T-helper 17 cell (primary cell): ENCODE measurements around the gene CD7. TPM values are rescaled to one million over a fixed set of nuclear protein-coding genes. Genes with fewer than 3 reads are reported as not detected.
"Not testable (repeated sequence)": the region's sequence is repeated elsewhere in the genome, so short reads cannot be mapped to it uniquely, and the experiment has no call there.

Experiments used
- ATAC-seq: fragments of 150-1000 bp; cut with Tn5 transposase; 2 replicates; pipeline ENCODE4 v1.10.0; 2021; ENCODE audit warnings: mild to moderate bottlenecking, moderate library complexity
- DNase-seq, 3 donors: peaks; one replicate each; pipeline versions ENCODE4 v3.0.0 to v3.0.0-alpha.2; 2020 to 2021
- H3K9me3 ChIP-seq: one replicate; pipeline ENCODE4 v1.7.0; 2013; ENCODE audit warnings: low read length, mild to moderate bottlenecking; ENCODE audit not compliant: control insufficient read depth, poor library complexity, severe bottlenecking
- H3K27ac Mint-ChIP-seq: one replicate; pipeline ENCODE4 v1.8.0; 2022; ENCODE audit warnings: mild to moderate bottlenecking, moderate library complexity, mixed read lengths
- H3K27me3 Mint-ChIP-seq: one replicate; pipeline ENCODE4 v1.8.0; 2022; ENCODE audit warnings: mixed read lengths
- H3K36me3 Mint-ChIP-seq: one replicate; pipeline ENCODE4 v1.8.0; 2022; ENCODE audit warnings: low read depth, mixed read lengths
- H3K4me1 Mint-ChIP-seq: one replicate; pipeline ENCODE4 v1.8.0; 2022; ENCODE audit warnings: mild to moderate bottlenecking, mixed read lengths
- H3K4me3 Mint-ChIP-seq: one replicate; pipeline ENCODE4 v1.8.0; 2022; ENCODE audit warnings: mild to moderate bottlenecking, moderate library complexity, mixed read lengths
- total RNA-seq, 4 donors: library from RNA in 2 of 4; stranded (reverse) in 2 of 4; gene quantifications; one replicate each; pipeline ENCODE4 v1.2.3 and lab custom pipeline; 2022 to 2026

Gene CD7
- total RNA-seq, 2 donors from 2014 or later = 119 to 122 TPM

- Mint-ChIP-seq H3K4me3 (no peak overlapping the region), H3K27me3 (peaks cover 20% of the 10 kb centered on the region), H3K27ac (no peak overlapping the region), H3K4me1 (peaks cover 4% of the 10 kb centered on the region), H3K36me3 (no peaks in the 10 kb centered on the region)
- DNase-seq = peak; percentile 65 to 71 (median 66)
- no peaks in the 10 kb centered on the region for H3K9me3 ChIP-seq
- peak; percentile 90 for ATAC-seq
Measured at GRCh38 chr17:82351713-82352488, 34.5 kb upstream of the CD7 start.

- Mint-ChIP-seq H3K27ac (no peak overlapping the region), H3K4me3 (no peak overlapping the region), H3K36me3 (no peaks in the 10 kb centered on the region), H3K4me1 (peaks cover 6% of the 10 kb centered on the region), H3K27me3 (peaks cover 20% of the 10 kb centered on the region)
- ATAC-seq (no peak), DNase-seq (no peak)
- H3K9me3 ChIP-seq = no peaks in the 10 kb centered on the region
Measured at GRCh38 chr17:82351254-82351712, 33.9 kb upstream of the CD7 start.

- DNase-seq (no peak), ATAC-seq (no peak)
- peaks cover 20% of the 10 kb centered on the region for H3K27me3 Mint-ChIP-seq
- peak overlapping the region; percentile 37 for H3K27ac Mint-ChIP-seq
- H3K36me3 Mint-ChIP-seq = no peaks in the 10 kb centered on the region
- no peak overlapping the region for H3K4me3 Mint-ChIP-seq
- peaks cover 7% of the 10 kb centered on the region for H3K4me1 Mint-ChIP-seq
- no peaks in the 10 kb centered on the region for H3K9me3 ChIP-seq
Measured at GRCh38 chr17:82350182-82351030, 33.0 kb upstream of the CD7 start.

DNA sequence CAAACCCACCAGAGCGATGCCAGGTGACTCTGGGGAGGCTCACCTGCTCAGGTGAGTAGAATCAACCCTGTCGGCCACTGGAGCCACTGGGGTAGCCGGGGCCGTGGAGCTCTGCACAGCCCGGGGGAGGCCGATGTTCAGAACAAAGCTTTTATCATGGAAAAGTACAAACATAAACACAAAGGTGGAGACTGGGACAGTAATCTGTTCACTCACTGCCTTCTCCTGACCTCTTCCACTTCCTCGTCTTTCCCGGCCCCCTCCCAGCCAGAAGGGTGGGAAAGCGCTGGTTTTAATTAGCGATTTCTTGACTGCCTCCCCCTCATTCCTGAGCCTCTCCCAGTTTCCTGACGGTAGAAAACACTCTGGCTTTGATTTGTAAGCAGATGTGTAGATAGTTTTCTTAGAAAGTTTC is 31.9 kb upstream of the CD7 start:
- Mint-ChIP-seq H3K27me3 (peaks cover 20% of the 10 kb centered on the region), H3K27ac (no peak overlapping the region), H3K4me1 (peaks cover 7% of the 10 kb centered on the region), H3K36me3 (no peaks in the 10 kb centered on the region), H3K4me3 (no peak overlapping the region)
- DNase-seq = no peak
- no peaks in the 10 kb centered on the region for H3K9me3 ChIP-seq
- ATAC-seq = no peak

GRCh38 chr17:82348866-82349265 is 31.5 kb upstream of the CD7 start:
- no peaks in the 10 kb centered on the region for H3K9me3 ChIP-seq
- Mint-ChIP-seq H3K4me3 (no peak overlapping the region), H3K4me1 (peaks cover 7% of the 10 kb centered on the region), H3K27ac (no peak overlapping the region), H3K36me3 (no peaks in the 10 kb centered on the region), H3K27me3 (peaks cover 20% of the 10 kb centered on the region)
- ATAC-seq = no peak
- DNase-seq = no peak

GRCh38 chr17:82348434-82348833 is 31.0 kb upstream of the CD7 start:
- Mint-ChIP-seq H3K36me3 (no peaks in the 10 kb centered on the region), H3K4me3 (no peak overlapping the region), H3K27me3 (peaks cover 20% of the 10 kb centered on the region), H3K4me1 (peaks cover 7% of the 10 kb centered on the region), H3K27ac (no peak overlapping the region)
- no peak for DNase-seq
- ATAC-seq = no peak
- no peaks in the 10 kb centered on the region for H3K9me3 ChIP-seq

- H3K9me3 ChIP-seq, H3K27ac Mint-ChIP-seq, H3K36me3 Mint-ChIP-seq, DNase-seq, H3K4me3 Mint-ChIP-seq, H3K4me1 Mint-ChIP-seq, ATAC-seq: not testable (repeated sequence)
- peaks cover 20% of the 10 kb centered on the region for H3K27me3 Mint-ChIP-seq
Measured at GRCh38 chr17:82347994-82348393, 30.6 kb upstream of the CD7 start.

- Mint-ChIP-seq H3K36me3 (no peaks in the 10 kb centered on the region), H3K4me3 (no peak overlapping the region), H3K27ac (no peak overlapping the region), H3K4me1 (peaks cover 3% of the 10 kb centered on the region), H3K27me3 (peaks cover 17% of the 10 kb centered on the region)
- ATAC-seq = no peak
- DNase-seq = no peak
- no peaks in the 10 kb centered on the region for H3K9me3 ChIP-seq
Measured at GRCh38 chr17:82346342-82347300, 29.2 kb upstream of the CD7 start.

DNA sequence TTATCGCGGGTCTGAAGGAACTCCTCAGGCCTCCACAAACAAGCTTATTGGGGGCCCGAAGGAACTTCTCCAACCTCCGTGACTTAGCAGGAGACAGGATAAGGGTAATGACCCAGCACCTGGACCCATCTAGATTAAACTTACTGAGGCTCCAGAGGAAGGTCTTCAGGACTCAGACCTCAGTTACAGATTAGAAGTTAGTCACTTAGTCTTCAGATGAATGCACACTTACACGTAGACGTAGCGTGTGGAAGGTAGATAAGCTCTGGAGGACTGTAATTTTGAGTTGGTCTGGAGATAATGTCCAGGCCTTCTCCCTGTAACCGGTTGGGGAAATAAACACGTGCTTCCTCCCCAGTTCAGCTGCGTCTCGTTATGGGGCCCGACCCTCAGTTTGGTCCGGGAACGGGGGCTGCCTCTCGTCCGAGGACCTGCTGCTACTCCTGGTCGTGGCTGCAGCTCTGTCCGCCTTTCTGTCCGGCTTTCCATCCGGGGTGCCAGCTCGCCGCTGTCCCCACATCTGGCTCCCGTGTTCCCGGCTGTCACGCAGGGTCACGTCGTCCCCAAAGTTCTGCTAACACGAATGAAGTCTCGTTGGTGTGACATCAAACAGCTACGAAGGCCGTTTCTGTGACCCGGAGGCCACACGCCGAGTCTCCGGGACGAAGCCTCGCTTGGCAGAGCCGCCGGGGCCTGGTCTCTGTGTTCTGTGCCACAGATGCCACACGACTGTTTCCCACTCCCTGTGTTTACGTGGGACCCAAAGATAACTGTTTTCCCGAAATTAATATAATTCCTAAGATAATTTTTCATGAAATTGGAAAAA is 28.0 kb upstream of the CD7 start:
- H3K27me3 Mint-ChIP-seq = peaks cover 12% of the 10 kb centered on the region

DNA sequence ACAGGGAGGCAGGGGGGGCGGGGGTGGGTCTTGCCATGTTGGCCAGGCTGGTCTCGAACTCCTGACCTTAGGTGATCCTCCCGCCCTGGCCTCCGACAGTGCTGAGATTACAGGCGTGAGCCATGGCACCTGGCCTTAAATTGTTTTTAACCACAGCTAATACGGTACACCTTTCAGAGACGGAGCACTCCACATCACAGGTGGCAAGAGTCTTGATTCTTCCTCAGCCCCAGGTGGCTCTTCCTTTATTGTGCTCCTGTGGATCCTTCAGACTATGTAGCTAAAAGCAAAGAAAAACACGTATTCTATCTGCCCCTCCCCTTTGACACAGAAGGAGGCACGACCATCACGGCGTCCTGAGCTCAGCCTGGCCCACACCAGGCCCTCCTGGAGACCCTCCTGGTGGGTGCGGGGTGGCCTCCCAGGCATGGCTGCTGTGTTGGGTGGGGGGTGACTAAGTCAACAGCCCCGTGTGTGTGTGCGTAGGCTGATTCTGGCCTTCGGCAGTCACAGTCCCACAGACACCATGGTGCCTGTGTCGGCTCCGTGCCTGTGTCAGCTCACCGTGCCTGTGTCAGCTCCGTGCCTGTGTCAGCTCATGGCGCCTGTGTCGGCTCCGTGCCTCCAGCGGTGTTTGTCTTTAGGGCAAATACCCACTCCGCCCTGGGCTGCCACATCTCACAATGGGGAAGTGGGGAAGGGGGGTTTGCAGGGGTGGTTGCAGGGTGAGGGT is 26.9 kb upstream of the CD7 start:
- Mint-ChIP-seq H3K4me3 (no peak overlapping the region), H3K27ac (no peak overlapping the region), H3K27me3 (peaks cover 8% of the 10 kb centered on the region), H3K4me1 (peaks cover 3% of the 10 kb centered on the region), H3K36me3 (no peaks in the 10 kb centered on the region)
- H3K9me3 ChIP-seq = no peaks in the 10 kb centered on the region
- no peak for ATAC-seq
- no peak for DNase-seq

More for the DNA sequence above, 28.0 kb upstream of the CD7 start:
- Mint-ChIP-seq H3K4me1 (peaks cover 3% of the 10 kb centered on the region), H3K27ac (no peak overlapping the region), H3K36me3 (no peaks in the 10 kb centered on the region), H3K4me3 (no peak overlapping the region)
- H3K9me3 ChIP-seq = no peaks in the 10 kb centered on the region
- no peak for ATAC-seq
- no peak for DNase-seq

DNA sequence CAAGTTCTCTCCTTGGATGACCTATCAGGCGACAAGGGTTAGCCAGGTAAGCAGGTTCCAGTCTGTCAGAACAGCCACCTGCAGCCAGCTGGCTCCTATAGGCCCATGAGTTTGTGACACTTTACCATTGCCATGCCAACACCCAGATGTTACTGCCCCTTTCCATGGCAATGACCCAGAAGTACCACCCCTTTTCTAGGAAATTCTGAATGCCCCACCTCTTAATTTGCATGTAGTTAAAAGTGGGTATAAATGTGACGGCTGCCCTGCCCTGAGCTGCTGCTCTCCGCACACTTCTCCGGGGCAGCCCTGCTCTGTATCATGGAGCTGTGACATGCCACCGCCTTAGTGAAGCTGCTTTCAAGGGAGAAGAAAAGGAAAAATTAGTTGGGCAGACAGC is 26.2 kb upstream of the CD7 start:
- peaks cover under 1% of the 10 kb centered on the region for H3K27me3 Mint-ChIP-seq
- no peak overlapping the region for H3K27ac Mint-ChIP-seq
- ATAC-seq (no peak), DNase-seq (no peak)
- no peaks in the 10 kb centered on the region for H3K36me3 Mint-ChIP-seq
- no peaks in the 10 kb centered on the region for H3K9me3 ChIP-seq
- peaks cover 8% of the 10 kb centered on the region for H3K4me1 Mint-ChIP-seq
- H3K4me3 Mint-ChIP-seq = no peak overlapping the region
